Measurements from ENCODE around the gene MPHOSPH8. TPM values are rescaled to one million over a fixed set of nuclear protein-coding genes. Genes with fewer than 3 reads are reported as not detected.

Gene MPHOSPH8
- total RNA-seq, 2 donors from 2014 or later: 18.1 to 24.0 TPM

- Mint-ChIP-seq H3K27ac (no peak overlapping the region), H3K9me3 (peaks cover 51% of the 10 kb centered on the region)
- no peak for TF ChIP-seq CTCF (conservative IDR thresholded peaks at IDR 0.05)
Measured at GRCh38 chr13:19589312-19589711, 44.1 kb upstream of the MPHOSPH8 start.

GRCh38 chr13:19590423-19590822 is 43.0 kb upstream of the MPHOSPH8 start:
- H3K27me3 Mint-ChIP-seq (ENCODE audit: insufficient read depth): no peaks in the 10 kb centered on the region
- Histone ChIP-seq H3K9me3 (ENCODE audit: control insufficient read depth, low read length) (peaks cover 18% of the 10 kb centered on the region), H3K27ac (ENCODE audit: low read depth, low read length) (no peak overlapping the region), H3K4me1 (ENCODE audit: control insufficient read depth, insufficient read depth, low read length) (no peaks in the 10 kb centered on the region), H3K27me3 (ENCODE audit: control insufficient read depth, insufficient read depth, low read length, poor library complexity, severe bottlenecking) (no peaks in the 10 kb centered on the region), H3K36me3 (ENCODE audit: control insufficient read depth, insufficient read depth, low read length) (no peaks in the 10 kb centered on the region), H3K4me3 (ENCODE audit: low read length) (no peak overlapping the region), H3K9ac (ENCODE audit: extremely low read depth, low read length, poor library complexity, severe bottlenecking) (no peak overlapping the region)
- peaks cover 45% of the 10 kb centered on the region for H3K9me3 Mint-ChIP-seq
- H3K27ac Mint-ChIP-seq: no peak overlapping the region
- no peaks in the 10 kb centered on the region for H3K4me1 Mint-ChIP-seq
- no peak for DNase-seq
- 72 to 83% methylated on average over 4 to 5 of the region's 5 CpGs for WGBS, 2 experiments (ENCODE audit: insufficient coverage in 1 of 2, insufficient read length in 1 of 2)
- no peak for TF ChIP-seq CTCF (conservative IDR thresholded peaks at IDR 0.05)
- H3K4me3 Mint-ChIP-seq: no peak overlapping the region
- H3K36me3 Mint-ChIP-seq (ENCODE audit: low read depth): no peaks in the 10 kb centered on the region

More at GRCh38 chr13:19589312-19589711, 44.1 kb upstream of the MPHOSPH8 start:
- no peaks in the 10 kb centered on the region for H3K27me3 ChIP-seq (ENCODE audit: control insufficient read depth, insufficient read depth, low read length, poor library complexity, severe bottlenecking)
- H3K4me3 Mint-ChIP-seq: no peak overlapping the region
- H3K36me3 Mint-ChIP-seq (ENCODE audit: low read depth): no peaks in the 10 kb centered on the region
- H3K27ac ChIP-seq (ENCODE audit: low read depth, low read length): no peak overlapping the region
- no peak overlapping the region for H3K4me3 ChIP-seq (ENCODE audit: low read length)
- no peaks in the 10 kb centered on the region for H3K27me3 Mint-ChIP-seq (ENCODE audit: insufficient read depth)
- no peak overlapping the region for H3K9ac ChIP-seq (ENCODE audit: extremely low read depth, low read length, poor library complexity, severe bottlenecking)
- H3K4me1 ChIP-seq (ENCODE audit: control insufficient read depth, insufficient read depth, low read length): no peaks in the 10 kb centered on the region
- DNase-seq: no peak
- no peaks in the 10 kb centered on the region for H3K4me1 Mint-ChIP-seq
- peaks cover 25% of the 10 kb centered on the region for H3K9me3 ChIP-seq (ENCODE audit: control insufficient read depth, low read length)
- H3K36me3 ChIP-seq (ENCODE audit: control insufficient read depth, insufficient read depth, low read length): no peaks in the 10 kb centered on the region
- 47 to 86% methylated on average over 1 to 2 of the region's 2 CpGs for WGBS, 2 experiments (ENCODE audit: insufficient coverage in 1 of 2, insufficient read length in 1 of 2)

GRCh38 chr13:19591864-19592263 is 41.6 kb upstream of the MPHOSPH8 start:
- no peaks in the 10 kb centered on the region for H3K4me1 Mint-ChIP-seq
- 67 to 77% methylated on average over 7 of the region's 7 CpGs for WGBS, 2 experiments (ENCODE audit: insufficient coverage in 1 of 2, insufficient read length in 1 of 2)
- H3K27me3 ChIP-seq (ENCODE audit: control insufficient read depth, insufficient read depth, low read length, poor library complexity, severe bottlenecking): no peaks in the 10 kb centered on the region
- TF ChIP-seq CTCF (conservative IDR thresholded peaks at IDR 0.05): no peak
- no peak overlapping the region for H3K4me3 Mint-ChIP-seq
- DNase-seq: no peak
- peaks cover 10% of the 10 kb centered on the region for H3K9me3 ChIP-seq (ENCODE audit: control insufficient read depth, low read length)
- H3K4me1 ChIP-seq (ENCODE audit: control insufficient read depth, insufficient read depth, low read length): no peaks in the 10 kb centered on the region
- no peaks in the 10 kb centered on the region for H3K36me3 Mint-ChIP-seq (ENCODE audit: low read depth)
- peaks cover 48% of the 10 kb centered on the region for H3K9me3 Mint-ChIP-seq
- H3K27ac ChIP-seq (ENCODE audit: low read depth, low read length): no peak overlapping the region
- H3K4me3 ChIP-seq (ENCODE audit: low read length): no peak overlapping the region
- H3K27me3 Mint-ChIP-seq (ENCODE audit: insufficient read depth): no peaks in the 10 kb centered on the region
- H3K9ac ChIP-seq (ENCODE audit: extremely low read depth, low read length, poor library complexity, severe bottlenecking): no peak overlapping the region
- no peaks in the 10 kb centered on the region for H3K36me3 ChIP-seq (ENCODE audit: control insufficient read depth, insufficient read depth, low read length)
- H3K27ac Mint-ChIP-seq: no peak overlapping the region

Data from endodermal cell (in vitro differentiated cells).